Measurements from ENCODE around the gene GPHN.

GPHN gene

DNA sequence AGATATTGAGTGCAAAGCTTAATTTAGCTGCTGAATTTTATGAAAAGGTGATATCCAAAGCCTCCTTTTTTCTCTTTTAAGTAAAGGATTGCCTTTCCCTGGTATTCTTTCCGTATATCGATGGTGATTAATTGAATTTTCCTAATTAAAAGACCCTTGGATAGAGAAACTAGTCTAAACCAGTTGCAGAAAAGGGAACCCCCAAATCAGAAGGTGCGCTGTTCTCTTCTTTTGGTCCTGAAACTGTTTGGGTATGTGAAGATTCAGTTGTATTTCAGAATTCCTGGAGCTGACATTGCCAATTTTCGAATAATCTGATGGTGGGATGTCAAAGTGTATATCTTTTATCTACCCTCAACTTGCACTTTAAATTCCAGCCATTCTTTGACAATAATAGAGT is 1.9 kb downstream of the GPHN start:
- TF ChIP-seq, protein P1, sequence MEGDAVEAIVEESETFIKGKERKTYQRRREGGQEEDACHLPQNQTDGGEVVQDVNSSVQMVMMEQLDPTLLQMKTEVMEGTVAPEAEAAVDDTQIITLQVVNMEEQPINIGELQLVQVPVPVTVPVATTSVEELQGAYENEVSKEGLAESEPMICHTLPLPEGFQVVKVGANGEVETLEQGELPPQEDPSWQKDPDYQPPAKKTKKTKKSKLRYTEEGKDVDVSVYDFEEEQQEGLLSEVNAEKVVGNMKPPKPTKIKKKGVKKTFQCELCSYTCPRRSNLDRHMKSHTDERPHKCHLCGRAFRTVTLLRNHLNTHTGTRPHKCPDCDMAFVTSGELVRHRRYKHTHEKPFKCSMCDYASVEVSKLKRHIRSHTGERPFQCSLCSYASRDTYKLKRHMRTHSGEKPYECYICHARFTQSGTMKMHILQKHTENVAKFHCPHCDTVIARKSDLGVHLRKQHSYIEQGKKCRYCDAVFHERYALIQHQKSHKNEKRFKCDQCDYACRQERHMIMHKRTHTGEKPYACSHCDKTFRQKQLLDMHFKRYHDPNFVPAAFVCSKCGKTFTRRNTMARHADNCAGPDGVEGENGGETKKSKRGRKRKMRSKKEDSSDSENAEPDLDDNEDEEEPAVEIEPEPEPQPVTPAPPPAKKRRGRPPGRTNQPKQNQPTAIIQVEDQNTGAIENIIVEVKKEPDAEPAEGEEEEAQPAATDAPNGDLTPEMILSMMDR (IDR thresholded peaks at IDR 0.05; ENCODE audit: insufficient read depth, low read depth, low read length, missing control alignments) = no peak
- H3K4me3 ChIP-seq (ENCODE audit: low read depth, low read length) = peak overlapping the region; percentile 96
- DNase-seq (ENCODE audit: low read depth) = no peak

DNA sequence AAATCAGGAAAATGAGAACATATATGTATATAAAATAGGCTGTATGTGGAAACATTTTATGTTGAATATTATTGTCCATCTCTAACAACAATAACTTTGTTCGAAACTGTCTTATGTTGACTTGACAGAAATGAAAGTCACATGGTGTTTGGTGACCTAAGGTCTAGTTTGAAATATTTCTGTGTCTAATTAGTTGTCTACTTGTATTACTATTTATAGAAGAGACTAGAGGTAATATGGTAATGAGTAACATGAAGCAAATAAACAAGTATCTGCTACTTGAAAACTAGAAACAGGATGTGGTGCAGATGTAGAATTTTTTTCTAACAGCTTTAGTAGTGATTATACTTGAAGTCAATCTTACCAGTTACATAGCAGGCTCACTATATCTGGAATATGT is 3.9 kb downstream of the GPHN start:
- DNase-seq (ENCODE audit: low read depth) = peak; percentile 56
- TF ChIP-seq, protein P1 (IDR thresholded peaks at IDR 0.05; ENCODE audit: insufficient read depth, low read depth, low read length, missing control alignments) = no peak
- H3K4me3 ChIP-seq (ENCODE audit: low read depth, low read length) = no peak overlapping the region

DNA sequence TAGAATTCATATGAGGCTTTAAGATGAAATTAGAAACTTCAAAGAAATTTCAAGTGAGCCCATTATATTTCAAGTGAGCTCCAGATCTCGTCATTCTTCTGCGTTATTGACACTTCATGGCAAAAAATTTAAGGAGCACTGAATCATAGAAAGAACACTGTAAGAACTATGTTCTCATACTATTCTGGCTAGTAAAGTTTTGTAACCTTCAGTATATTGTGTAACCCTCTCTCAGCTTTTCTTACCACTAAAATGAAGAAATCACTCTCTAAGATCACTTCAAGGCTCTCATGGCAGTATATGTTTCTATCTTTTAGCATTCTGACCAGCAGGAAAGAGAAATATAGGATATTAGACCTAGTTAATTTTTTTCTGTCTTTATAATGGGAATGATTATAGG is 6.3 kb downstream of the GPHN start:
- no peak for DNase-seq (ENCODE audit: low read depth)
- no peak overlapping the region for H3K4me3 ChIP-seq (ENCODE audit: low read depth, low read length)
- TF ChIP-seq, protein P1 (IDR thresholded peaks at IDR 0.05; ENCODE audit: insufficient read depth, low read depth, low read length, missing control alignments) = no peak

DNA sequence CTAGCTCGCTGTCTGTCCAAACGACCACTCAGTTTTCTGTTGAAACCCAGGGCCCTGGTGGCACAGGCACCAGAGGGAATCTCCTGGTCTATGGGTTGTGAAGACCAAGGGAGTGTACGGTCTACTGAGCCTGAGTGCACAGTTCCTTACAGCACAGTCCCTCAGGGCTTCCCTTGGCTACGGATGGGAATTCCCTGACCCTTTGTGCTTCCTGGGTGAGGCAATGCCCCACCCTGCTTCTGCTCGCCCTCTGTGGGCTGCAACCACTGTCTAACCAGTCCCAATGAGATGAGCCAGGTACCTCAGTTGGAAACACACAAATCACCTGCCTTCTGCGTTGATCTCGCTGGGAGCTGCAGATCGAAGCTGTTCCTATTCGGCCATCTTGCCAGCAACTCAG is 22.6 kb downstream of the GPHN start:
- TF ChIP-seq, protein P1 (IDR thresholded peaks at IDR 0.05; ENCODE audit: insufficient read depth, low read depth, low read length, missing control alignments) = no peak

DNA sequence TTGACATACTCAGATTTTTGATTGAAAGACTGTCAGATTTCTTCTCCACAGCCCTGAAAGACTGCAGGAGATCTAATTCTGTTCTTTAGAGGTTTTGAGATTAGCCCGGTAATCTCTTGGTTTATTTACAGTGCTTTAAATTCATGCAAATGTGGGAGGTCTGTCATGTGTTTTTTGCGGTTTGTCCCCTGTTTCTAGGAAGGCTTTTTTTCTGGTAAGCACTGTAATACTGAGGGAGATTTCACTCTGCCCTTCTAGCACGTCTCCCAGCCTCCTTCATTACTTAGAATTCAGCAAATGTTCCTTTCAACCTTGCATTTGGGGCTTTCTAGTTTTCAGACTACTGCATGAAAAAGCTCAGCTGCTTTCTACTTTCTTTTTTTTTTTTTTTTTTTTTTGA is 31.1 kb downstream of the GPHN start:
- TF ChIP-seq, protein P1 (IDR thresholded peaks at IDR 0.05; ENCODE audit: insufficient read depth, low read depth, low read length, missing control alignments) = no peak
- peak overlapping the region; percentile 8 for H3K4me3 ChIP-seq (ENCODE audit: low read depth, low read length)
- peak; percentile 46 for DNase-seq (ENCODE audit: low read depth)

More for the DNA sequence above, 22.6 kb downstream of the GPHN start:
- peak; percentile 44 for DNase-seq (ENCODE audit: low read depth)
- no peak overlapping the region for H3K4me3 ChIP-seq (ENCODE audit: low read depth, low read length)

DNA sequence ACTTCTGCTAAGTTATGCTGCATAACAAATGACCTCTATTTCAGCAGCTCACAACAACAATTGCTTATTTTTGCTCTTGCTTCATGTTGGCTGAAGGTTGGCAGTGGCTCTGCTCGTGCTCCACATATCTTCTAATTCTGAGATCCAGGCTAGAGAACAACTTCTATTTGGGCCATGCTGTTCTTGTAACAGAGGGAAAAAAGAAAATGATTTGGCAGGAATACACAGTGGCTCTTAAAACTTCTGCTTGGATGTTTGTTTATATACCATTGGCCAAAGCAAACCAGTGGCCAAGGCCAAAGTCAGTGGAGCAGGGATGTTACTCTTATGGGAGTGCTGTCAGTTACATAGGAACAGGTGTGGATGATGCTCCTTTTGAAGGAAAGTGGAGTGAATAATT is 32.1 kb downstream of the GPHN start:
- TF ChIP-seq, protein P1 (IDR thresholded peaks at IDR 0.05; ENCODE audit: insufficient read depth, low read depth, low read length, missing control alignments) = no peak
- DNase-seq (ENCODE audit: low read depth) = no peak

DNA sequence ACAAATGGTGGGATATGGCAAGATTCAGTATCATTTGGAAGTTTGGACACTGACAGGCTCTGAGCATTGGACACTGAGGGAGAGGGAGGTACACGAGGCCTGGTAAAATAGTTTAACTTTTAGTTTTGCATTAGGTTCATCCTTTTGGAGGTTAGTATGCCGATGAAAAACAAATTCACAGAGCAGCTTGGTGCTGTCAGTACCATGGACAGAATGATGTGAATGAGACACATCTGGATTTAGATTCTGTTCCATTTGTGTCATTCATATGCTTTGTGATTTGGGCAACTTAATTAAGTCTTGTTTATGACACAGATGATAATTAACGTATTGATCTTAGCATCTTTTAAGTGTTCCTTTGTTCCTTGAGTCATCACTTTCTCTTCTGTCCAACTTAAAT is 33.7 kb downstream of the GPHN start:
- no peak for DNase-seq (ENCODE audit: low read depth)
- no peak overlapping the region for H3K4me3 ChIP-seq (ENCODE audit: low read depth, low read length)
- TF ChIP-seq, protein P1 (IDR thresholded peaks at IDR 0.05; ENCODE audit: insufficient read depth, low read depth, low read length, missing control alignments) = no peak

More for the DNA sequence above, 32.1 kb downstream of the GPHN start:
- H3K4me3 ChIP-seq (ENCODE audit: low read depth, low read length) = no peak overlapping the region

All from GM12865 (cell line).